Effector memory CD4-positive, alpha-beta T cell (primary cell): ENCODE measurements around the gene TUBB2B.

Source experiments
- DNase-seq, 3 donors: peaks; one replicate each; pipeline ENCODE4 v3.0.0-alpha.2; 2020
- H3K27ac ChIP-seq: 2 replicates; pipeline ENCODE4 v1.7.0; 2013; ENCODE audit warnings: mild to moderate bottlenecking, low read length, moderate library complexity; ENCODE audit not compliant: insufficient read depth, poor library complexity, severe bottlenecking
- H3K27me3 ChIP-seq: replicated peaks from 2 replicates; pipeline ENCODE4 v1.7.0; 2013; ENCODE audit warnings: mild to moderate bottlenecking, low read length; ENCODE audit not compliant: insufficient read depth, control insufficient read depth, poor library complexity, severe bottlenecking
- H3K36me3 ChIP-seq: 2 replicates; pipeline ENCODE4 v1.7.0; 2013; ENCODE audit warnings: mild to moderate bottlenecking, low read length, moderate library complexity; ENCODE audit not compliant: control insufficient read depth, insufficient read depth
- H3K4me1 ChIP-seq: 2 replicates; pipeline ENCODE4 v1.7.0; 2013; ENCODE audit warnings: low read length, mild to moderate bottlenecking; ENCODE audit not compliant: control insufficient read depth, insufficient read depth, poor library complexity, severe bottlenecking
- H3K4me3 ChIP-seq: 2 replicates; pipeline ENCODE4 v1.7.0; 2013; ENCODE audit warnings: low read length, low read depth, mild to moderate bottlenecking; ENCODE audit not compliant: insufficient read depth, poor library complexity, severe bottlenecking
- H3K9me3 ChIP-seq: 2 replicates; pipeline ENCODE4 v1.7.0; 2013; ENCODE audit warnings: mild to moderate bottlenecking, low read length, moderate library complexity; ENCODE audit not compliant: control insufficient read depth

Gene TUBB2B

GRCh38 chr6:3228046-3228671, 706 bp upstream of the TUBB2B start:
- Histone ChIP-seq H3K9me3 (no peaks in the 10 kb centered on the region), H3K4me3 (peak overlapping the region; percentile 40), H3K4me1 (peaks cover 52% of the 10 kb centered on the region), H3K27ac (no peak overlapping the region), H3K27me3 (peaks cover 61% of the 10 kb centered on the region), H3K36me3 (no peaks in the 10 kb centered on the region)
- no peak for DNase-seq

- Histone ChIP-seq H3K36me3 (no peaks in the 10 kb centered on the region), H3K27ac (no peak overlapping the region), H3K9me3 (no peaks in the 10 kb centered on the region), H3K27me3 (peaks cover 51% of the 10 kb centered on the region), H3K4me1 (peaks cover 49% of the 10 kb centered on the region), H3K4me3 (peak overlapping the region; percentile 40)
- DNase-seq: no peak
These were observed 731 bp downstream of the TUBB2B start for GRCh38 chr6:3226481-3227362.

GRCh38 chr6:3226042-3226441, 1.4 kb downstream of the TUBB2B start:
- H3K9me3 ChIP-seq: no peaks in the 10 kb centered on the region
- H3K4me3 ChIP-seq: no peak overlapping the region
- DNase-seq: no peak
- H3K4me1 ChIP-seq: peaks cover 42% of the 10 kb centered on the region
- H3K36me3 ChIP-seq: no peaks in the 10 kb centered on the region
- peaks cover 44% of the 10 kb centered on the region for H3K27me3 ChIP-seq
- no peak overlapping the region for H3K27ac ChIP-seq

GRCh38 chr6:3222506-3223038, 4.9 kb downstream of the TUBB2B start:
- Histone ChIP-seq H3K9me3 (no peaks in the 10 kb centered on the region), H3K27me3 (peaks cover 10% of the 10 kb centered on the region), H3K36me3 (no peaks in the 10 kb centered on the region), H3K4me1 (peaks cover 11% of the 10 kb centered on the region), H3K4me3 (no peak overlapping the region), H3K27ac (no peak overlapping the region)
- no peak for DNase-seq

- Histone ChIP-seq H3K27me3 (peaks cover 2% of the 10 kb centered on the region), H3K4me1 (peaks cover under 1% of the 10 kb centered on the region), H3K36me3 (no peaks in the 10 kb centered on the region), H3K27ac (no peak overlapping the region), H3K9me3 (no peaks in the 10 kb centered on the region), H3K4me3 (no peak overlapping the region)
- DNase-seq: no peak
These were observed 5.9 kb downstream of the TUBB2B start for GRCh38 chr6:3221578-3221977.

- DNase-seq: no peak
- H3K9me3 ChIP-seq: no peaks in the 10 kb centered on the region
- no peak overlapping the region for H3K4me3 ChIP-seq
- no peaks in the 10 kb centered on the region for H3K36me3 ChIP-seq
- no peaks in the 10 kb centered on the region for H3K4me1 ChIP-seq
- peaks cover 6% of the 10 kb centered on the region for H3K27me3 ChIP-seq
- H3K27ac ChIP-seq: no peak overlapping the region
These were observed 7.1 kb downstream of the TUBB2B start for GRCh38 chr6:3220366-3220765.

GRCh38 chr6:3218266-3218665, 9.2 kb downstream of the TUBB2B start:
- Histone ChIP-seq H3K27ac (no peak overlapping the region), H3K36me3 (no peaks in the 10 kb centered on the region), H3K4me1 (no peaks in the 10 kb centered on the region), H3K4me3 (no peak overlapping the region), H3K27me3 (peaks cover 8% of the 10 kb centered on the region), H3K9me3 (no peaks in the 10 kb centered on the region)
- DNase-seq: no peak

GRCh38 chr6:3217286-3217685, 10.2 kb downstream of the TUBB2B start:
- Histone ChIP-seq H3K4me3 (no peak overlapping the region), H3K27ac (no peak overlapping the region), H3K36me3 (no peaks in the 10 kb centered on the region), H3K4me1 (no peaks in the 10 kb centered on the region), H3K27me3 (peaks cover 8% of the 10 kb centered on the region), H3K9me3 (no peaks in the 10 kb centered on the region)
- DNase-seq: no peak

- peaks cover 8% of the 10 kb centered on the region for H3K27me3 ChIP-seq
- H3K36me3 ChIP-seq: no peaks in the 10 kb centered on the region
- no peak overlapping the region for H3K4me3 ChIP-seq
- H3K27ac ChIP-seq: no peak overlapping the region
- DNase-seq: no peak
- H3K4me1 ChIP-seq: no peaks in the 10 kb centered on the region
- H3K9me3 ChIP-seq: no peaks in the 10 kb centered on the region
These were observed 12.6 kb downstream of the TUBB2B start for GRCh38 chr6:3214898-3215297.

GRCh38 chr6:3213334-3213695, 14.1 kb downstream of the TUBB2B start:
- no peak for DNase-seq
- Histone ChIP-seq H3K4me3 (no peak overlapping the region), H3K27ac (no peak overlapping the region), H3K4me1 (peaks cover 5% of the 10 kb centered on the region), H3K36me3 (no peaks in the 10 kb centered on the region), H3K9me3 (no peaks in the 10 kb centered on the region), H3K27me3 (peaks cover 8% of the 10 kb centered on the region)
